ENCODE results near the gene RNF121. TPM values are rescaled to one million over a fixed set of nuclear protein-coding genes. Genes with fewer than 3 reads are reported as not detected.

RNF121 gene
- total RNA-seq, 1 experiment from 2014 or later = 56.9 TPM

DNA sequence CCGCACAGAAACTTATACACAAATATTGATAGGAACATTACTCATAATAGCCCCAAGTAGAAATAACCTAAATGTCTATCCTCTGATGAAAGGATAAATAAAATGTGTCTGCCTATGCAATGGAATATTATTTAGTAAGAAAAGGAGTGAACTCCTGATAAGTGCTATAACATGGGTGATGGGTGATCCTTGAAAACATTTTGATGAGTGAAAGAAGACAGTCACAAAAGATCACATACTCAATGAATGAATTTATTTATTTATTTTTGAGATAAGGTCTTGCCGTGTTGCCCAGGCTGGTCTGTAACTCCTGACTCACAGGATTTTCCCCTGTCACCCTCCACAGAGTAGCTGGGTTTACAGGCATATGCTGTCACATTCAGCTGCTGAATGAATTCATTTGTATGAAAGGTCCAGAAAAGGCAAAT, 17.3 kb downstream of the RNF121 start:
- H3K4ac ChIP-seq (ENCODE audit: low read depth, low read length) = no peak overlapping the region
- TF ChIP-seq CTCF (conservative IDR thresholded peaks at IDR 0.05) = no peak
- H3K4me1 ChIP-seq (ENCODE audit: insufficient read depth, low read length) = no peaks in the 10 kb centered on the region
- peaks cover 13% of the 10 kb centered on the region for H3K79me1 ChIP-seq (ENCODE audit: insufficient read depth, low read depth, low read length, poor library complexity, severe bottlenecking)
- H3K27ac ChIP-seq (ENCODE audit: insufficient read length, low read depth, low read length) = no peak overlapping the region
- no peak overlapping the region for H2BK15ac ChIP-seq (ENCODE audit: low read depth, low read length)
- no peaks in the 10 kb centered on the region for H3K9me3 ChIP-seq (ENCODE audit: control insufficient read depth, low read depth, low read length)
- no peaks in the 10 kb centered on the region; the same call in 1 of the 2 replicates for H3K79me2 ChIP-seq (ENCODE audit: insufficient read depth, low read length)
- no peak overlapping the region for H2AK5ac ChIP-seq (ENCODE audit: insufficient read length, low read length)
- H2AFZ ChIP-seq (ENCODE audit: low read length) = no peak overlapping the region
- H3K27me3 ChIP-seq (ENCODE audit: insufficient read depth, low read length) = no peaks in the 10 kb centered on the region
- no peak overlapping the region for H4K8ac ChIP-seq (replicated peaks; ENCODE audit: insufficient read length, low read depth, low read length)
- no peaks in the 10 kb centered on the region for H4K20me1 ChIP-seq (ENCODE audit: control insufficient read depth, insufficient read depth, insufficient read length)
- no peak overlapping the region for H2BK12ac ChIP-seq (ENCODE audit: insufficient read length, low read depth, low read length)
- no peak overlapping the region for H3K56ac ChIP-seq (ENCODE audit: insufficient read length, low read depth, low read length)
- H4K91ac ChIP-seq (ENCODE audit: insufficient read length, low read depth, low read length) = no peak overlapping the region
- Mint-ChIP-seq H3K9me3 (no peaks in the 10 kb centered on the region), H3K4me1 (peaks cover 5 to 6% of the 10 kb centered on the region in 2 experiments; a peak in 2 of 4 replicates), H3K27me3 (ENCODE audit: low read depth) (no peaks in the 10 kb centered on the region; the same call in 1 of the 2 replicates), H3K27ac (no peak overlapping the region; a peak in 1 of 7 replicates), H3K36me3 (ENCODE audit: insufficient read depth in 1 of 3, low read depth in 3 of 3) (no peaks in the 10 kb centered on the region), H3K4me3 (no peak overlapping the region)
- no peak overlapping the region for H3K18ac ChIP-seq (ENCODE audit: insufficient read length, low read depth, low read length)
- DNase-seq = no peak
- H3K9ac ChIP-seq (ENCODE audit: extremely low read depth, insufficient read length, low read length) = no peak overlapping the region
- no peak overlapping the region for H3K14ac ChIP-seq (ENCODE audit: insufficient read depth, low read length)
- no peak overlapping the region for H2BK120ac ChIP-seq (ENCODE audit: low read depth, low read length, poor library complexity, severe bottlenecking)
- no peak overlapping the region for H4K5ac ChIP-seq (ENCODE audit: insufficient read length, low read depth, low read length)
- no peaks in the 10 kb centered on the region for H3K23me2 ChIP-seq (ENCODE audit: insufficient read length, low read depth, low read length, poor library complexity, severe bottlenecking)
- no peak overlapping the region for H2BK5ac ChIP-seq (ENCODE audit: insufficient read length, low read length)
- no peak overlapping the region for H3T11ph ChIP-seq (ENCODE audit: low read length)
- no peak overlapping the region for H3K4me2 ChIP-seq (ENCODE audit: insufficient read depth, insufficient read length, low read length)
- WGBS (ENCODE audit: extremely low coverage, insufficient read length, low lambda C conversion rate) = no CpG with 5 or more reads among the region's 2 CpGs
- no peak overlapping the region for H3K23ac ChIP-seq (ENCODE audit: insufficient read length, low read depth, low read length)
- H2BK20ac ChIP-seq (ENCODE audit: low read depth, low read length, poor library complexity, severe bottlenecking) = no peak overlapping the region

Measured in H9 (cell line).